Right lobe of liver (tissue), 6 donors: Measurements from ENCODE around the gene MAGI1. TPM values are rescaled to one million over a fixed set of nuclear protein-coding genes. Genes with fewer than 3 reads are reported as not detected.
A peak's percentile ranks its signal among the peaks of the same experiment; 100 is the strongest.

ENCODE experiments used
- ATAC-seq, 4 donors: fragments of 200-7000 bp; cut with Tn5 transposase; one replicate each; pipeline ENCODE4 v1.9.1; 2020; ENCODE audit warnings: mild to moderate bottlenecking in 4 of 4, moderate library complexity in 4 of 4
- DNase-seq, 3 donors: peaks; one replicate each; pipeline ENCODE4 v3.0.0-alpha.2; 2020
- H3K27ac ChIP-seq, 3 donors: fragments of 200-600 bp; one replicate each; pipeline ENCODE4 v1.8.0; 2022
- H3K27me3 ChIP-seq, 2 donors: fragments of 200-600 bp; one replicate each; pipeline ENCODE4 v1.8.0; 2022
- H3K36me3 ChIP-seq, 4 donors: fragments of 200-600 bp; sonication (generic) in 1 of 4; one replicate each; pipeline versions ENCODE4 v1.5.1 to v1.8.0; 2017 to 2022; ENCODE audit warnings: control low read depth in 1 of 4
- H3K4me1 ChIP-seq, 4 donors: fragments of 200-600 bp; sonication (generic) in 1 of 4; one replicate each; pipeline versions ENCODE4 v1.5.1 to v1.8.0; 2017 to 2022; ENCODE audit warnings: control low read depth in 1 of 4
- H3K4me3 ChIP-seq, 3 donors: fragments of 200-600 bp; one replicate each; pipeline ENCODE4 v1.8.0; 2022
- H3K9me3 ChIP-seq, 4 donors: fragments of 200-600 bp; sonication (generic) in 1 of 4; one replicate each; pipeline versions ENCODE4 v1.5.1 to v1.8.0; 2017 to 2022; ENCODE audit warnings: control low read depth in 1 of 4
- CTCF ChIP-seq, 4 donors: fragments of 200-600 bp in 3 of 4; fragments of 450-650 bp in 1 of 4; IDR thresholded peaks; one replicate each; pipeline versions ENCODE4 v1.5.1 to v1.8.0; 2016 to 2022; ENCODE audit warnings: antibody characterized with exemption in 4 of 4, mild to moderate bottlenecking in 2 of 4
- POLR2A ChIP-seq: fragments of 450-650 bp; IDR thresholded peaks from one replicate; pipeline ENCODE4 v1.6.1; 2017; ENCODE audit warnings: antibody characterized with exemption, mild to moderate bottlenecking
- WGBS: methylation state at CpG from one replicate; pipeline ENCODE4 v1.1.6; 2018; ENCODE audit warnings: low coverage, low lambda C conversion rate; ENCODE audit not compliant: insufficient coverage; ENCODE audit errors: missing lambda C conversion rate; 5-methylcytosine and 5-hydroxymethylcytosine counted together
- intact Hi-C, 2 donors: fragments of 100-400 bp; cut with DNase I; formaldehyde crosslinking; loops; one replicate each; pipeline versions ENCODE4 v1.11.2 to v1.14.1; 2022
- total RNA-seq, 6 experiments: library from RNA; depleted of rRNA in 2 of 6; stranded (reverse); fragments of >200 nt in 2 of 6; fragmentation: NEBNext Ultra II Directional in 3 of 6; extraction: Animal tissue kit (Norgen Biotek cat#: 25700) in 3 of 6; gene quantifications; one replicate each; pipeline versions ENCODE4 v1.1.0 to v1.2.4, GENCODE V29; 2016 to 2023
- donor health status: DM: no; HTN: yes; CAD: no.
- donor health status: DM: no; HTN: no; CAD: no.
- donor health status: DM: no; HTN: no; CAD: no.
- donor health status: DM: no; HTN: yes; CAD: no.
- donor health status: DM: no; HTN: yes; CAD: no.

MAGI1 gene
- total RNA-seq, 6 experiments from 2014 or later = 22.6 to 37.7 (median 26.9) TPM

DNA sequence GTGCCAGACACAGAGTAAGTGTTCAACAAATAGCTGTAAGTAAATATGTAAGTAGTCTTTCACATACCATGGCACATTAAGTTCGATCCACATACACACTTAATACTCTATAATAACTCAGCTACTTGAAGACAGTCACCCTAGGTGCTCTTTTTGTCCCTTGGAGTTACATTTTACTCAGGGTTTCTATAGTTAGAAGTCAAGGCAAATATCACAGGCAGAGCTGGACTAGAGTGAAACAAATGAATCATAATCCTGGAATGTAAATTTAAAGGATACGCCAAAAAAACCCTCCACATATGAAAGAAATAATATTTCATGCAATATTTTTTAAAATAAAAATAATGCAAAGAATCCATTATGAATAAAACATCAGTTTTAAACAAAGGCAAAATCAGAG, 461.8 kb downstream of the MAGI1 start:
- H3K27ac ChIP-seq = no peak overlapping the region
- H3K4me3 ChIP-seq = no peak overlapping the region
- peaks cover 0 to 6% (median 0%) of the 10 kb centered on the region in 4 donors for H3K9me3 ChIP-seq
- intact Hi-C loops = no loop called here
- no peaks in the 10 kb centered on the region for H3K36me3 ChIP-seq
- TF ChIP-seq CTCF (IDR thresholded peaks at IDR 0.05) (no peak), POLR2A (no peak)
- DNase-seq (no peak), ATAC-seq (no peak)
- peaks cover 0 to 10% (median 3%) of the 10 kb centered on the region in 4 donors for H3K4me1 ChIP-seq
- 78% methylated on average over 2 of the region's 2 CpGs for WGBS
- H3K27me3 ChIP-seq = no peaks in the 10 kb centered on the region

GRCh38 chr3:65576228-65576627, 462.5 kb downstream of the MAGI1 start:
- ATAC-seq = no peak
- Histone ChIP-seq H3K4me3 (no peak overlapping the region), H3K27me3 (no peaks in the 10 kb centered on the region), H3K36me3 (no peaks in the 10 kb centered on the region), H3K9me3 (peaks cover 0 to 6% (median 0%) of the 10 kb centered on the region in 4 donors), H3K4me1 (peaks cover 0 to 12% (median 5%) of the 10 kb centered on the region in 4 donors), H3K27ac (no peak overlapping the region)
- no peak for DNase-seq
- intact Hi-C loops = no loop called here
- TF ChIP-seq CTCF (IDR thresholded peaks at IDR 0.05) = no peak
- TF ChIP-seq POLR2A = no peak
- 97% methylated on average over 4 of the region's 6 CpGs for WGBS

DNA sequence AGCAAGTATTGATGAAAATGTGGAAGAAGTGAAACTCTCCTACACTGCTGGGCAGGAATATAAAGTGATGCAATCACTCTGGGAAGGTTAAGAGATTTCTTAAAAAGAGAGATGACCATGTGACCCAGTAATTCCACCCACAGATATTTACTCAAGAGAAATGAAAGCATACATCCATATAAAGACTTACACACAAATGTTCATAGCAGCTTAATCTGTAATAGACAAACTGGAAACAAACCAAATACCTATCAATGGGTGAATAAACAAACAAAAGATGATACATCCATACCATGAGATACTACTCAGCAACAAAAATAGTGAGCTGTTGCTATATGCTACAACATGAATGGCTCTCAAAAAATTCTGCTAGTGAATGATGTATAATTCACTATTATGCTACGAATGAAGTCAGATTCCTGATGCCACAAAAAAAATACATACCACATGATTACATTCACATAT, 463.3 kb downstream of the MAGI1 start:
- Histone ChIP-seq H3K4me1 (peaks cover 0 to 12% (median 5%) of the 10 kb centered on the region in 4 donors), H3K4me3 (no peak overlapping the region), H3K9me3 (peaks cover 0 to 6% (median 0%) of the 10 kb centered on the region in 4 donors), H3K36me3 (no peaks in the 10 kb centered on the region), H3K27ac (no peak overlapping the region), H3K27me3 (no peaks in the 10 kb centered on the region)
- intact Hi-C loops = no loop called here
- DNase-seq (no peak), ATAC-seq (peak; percentile 46 to 79 (median 66))
- no peak for TF ChIP-seq CTCF (IDR thresholded peaks at IDR 0.05)
- no peak for TF ChIP-seq POLR2A
- 70% methylated on average over 1 of the region's 1 CpG for WGBS

DNA sequence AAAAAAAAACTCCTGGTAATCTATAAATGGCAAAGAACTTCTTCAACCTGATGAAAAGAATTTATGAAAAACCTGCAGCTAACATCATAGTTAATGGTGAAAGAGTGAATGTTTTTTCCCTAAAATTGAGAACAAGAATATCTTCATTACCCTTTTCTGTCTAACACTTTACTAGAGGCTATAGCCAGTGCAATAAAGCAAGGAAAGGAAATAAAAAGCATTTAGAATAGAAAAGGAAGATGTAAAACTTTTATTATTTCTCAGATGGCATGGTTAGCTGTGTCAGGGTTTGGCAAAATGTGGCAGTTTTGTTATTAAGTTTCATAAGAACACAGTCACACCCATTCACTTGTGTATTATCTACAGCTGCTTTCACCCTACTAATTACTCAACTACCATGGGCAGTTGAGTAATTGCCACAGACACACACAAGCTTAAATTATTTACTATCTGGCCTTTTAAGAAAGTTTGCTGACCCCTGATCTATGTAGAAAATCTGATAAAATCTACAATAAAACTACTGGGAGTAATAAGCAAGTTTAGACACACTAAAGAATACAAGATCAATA, 465.1 kb downstream of the MAGI1 start:
- Histone ChIP-seq H3K4me3 (no peak overlapping the region), H3K27ac (no peak overlapping the region), H3K27me3 (no peaks in the 10 kb centered on the region), H3K9me3 (peaks cover 0 to 6% (median 0%) of the 10 kb centered on the region in 4 donors), H3K36me3 (no peaks in the 10 kb centered on the region), H3K4me1 (peaks cover 0 to 12% (median 5%) of the 10 kb centered on the region in 4 donors)
- TF ChIP-seq CTCF (IDR thresholded peaks at IDR 0.05) (no peak), POLR2A (no peak)
- ATAC-seq (no peak), DNase-seq (no peak)
- intact Hi-C loops = no loop called here
